Tibial artery (tissue), 4 donors: ENCODE measurements around the gene ORC5.

Source experiments
- DNase-seq, 2 donors: peaks; one replicate each; pipeline ENCODE4 v3.0.0-alpha.2; 2019
- H3K27ac ChIP-seq, 2 donors: fragments of 200-600 bp; sonication (generic) in 1 of 2; 1 replicate in 1 of 2; 2 replicates in 1 of 2; pipeline ENCODE4 v1.5.1; 2018 to 2019; ENCODE audit warnings: mild to moderate bottlenecking in 1 of 2
- H3K27me3 ChIP-seq, 2 donors: fragments of 200-600 bp; sonication (generic) in 1 of 2; one replicate each; pipeline versions ENCODE4 v1.5.1 to v1.6.0; 2016 to 2019
- H3K36me3 ChIP-seq, 3 donors: fragments of 200-600 bp; sonication (generic) in 2 of 3; one replicate each; pipeline ENCODE4 v1.5.1; 2016 to 2019; ENCODE audit warnings: mild to moderate bottlenecking in 2 of 3
- H3K4me1 ChIP-seq, 4 donors: fragments of 200-600 bp; sonication (generic) in 2 of 4; 1 replicate in 3 of 4; 2 replicates in 1 of 4; pipeline ENCODE4 v1.5.1; 2016 to 2019
- H3K4me3 ChIP-seq, 2 donors: fragments of 200-600 bp; sonication (generic) in 1 of 2; 1 replicate in 1 of 2; 2 replicates in 1 of 2; pipeline ENCODE4 v1.5.1; 2018 to 2019; ENCODE audit warnings: mild to moderate bottlenecking in 2 of 2
- H3K9me3 ChIP-seq, 3 donors: fragments of 200-600 bp; sonication (generic) in 1 of 3; one replicate each; pipeline ENCODE4 v1.5.1; 2016 to 2019
- intact Hi-C: fragments of 100-400 bp; cut with DNase I; formaldehyde crosslinking; loops from one replicate; pipeline ENCODE4 v1.15.0; 2023; ENCODE audit warnings: low total_unique reads
- TF ChIP-seq, protein P1 (sequence below), 2 experiments: fragments of 200-600 bp in 1 of 2; fragments of 450-650 bp in 1 of 2; IDR thresholded peaks; one replicate each; pipeline ENCODE4 v1.5.1; 2017 to 2019; ENCODE audit warnings: antibody characterized with exemption in 2 of 2, mild to moderate bottlenecking in 1 of 2, moderate library complexity in 1 of 2

The ORC5 gene

DNA sequence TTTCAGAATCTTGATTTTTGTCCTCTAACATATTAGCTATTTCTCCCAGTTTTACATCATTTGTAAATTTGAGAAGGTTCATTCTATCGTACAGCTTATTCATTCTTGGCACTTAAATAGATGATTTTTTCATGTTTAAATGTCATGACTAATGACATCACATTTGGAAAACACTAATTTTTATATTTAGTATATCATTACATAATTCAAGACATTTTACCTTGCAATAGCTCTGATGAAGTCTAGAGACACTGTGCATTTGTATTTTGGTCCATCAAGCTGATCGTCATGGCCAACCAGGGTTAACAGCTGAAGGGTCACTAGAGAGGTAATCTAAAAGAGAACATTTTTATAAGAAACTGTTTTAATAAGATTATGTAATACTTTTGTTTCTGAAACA lies 71.3 kb downstream of the ORC5 start:
- H3K27me3 ChIP-seq = no peaks in the 10 kb centered on the region
- TF ChIP-seq, protein P1, sequence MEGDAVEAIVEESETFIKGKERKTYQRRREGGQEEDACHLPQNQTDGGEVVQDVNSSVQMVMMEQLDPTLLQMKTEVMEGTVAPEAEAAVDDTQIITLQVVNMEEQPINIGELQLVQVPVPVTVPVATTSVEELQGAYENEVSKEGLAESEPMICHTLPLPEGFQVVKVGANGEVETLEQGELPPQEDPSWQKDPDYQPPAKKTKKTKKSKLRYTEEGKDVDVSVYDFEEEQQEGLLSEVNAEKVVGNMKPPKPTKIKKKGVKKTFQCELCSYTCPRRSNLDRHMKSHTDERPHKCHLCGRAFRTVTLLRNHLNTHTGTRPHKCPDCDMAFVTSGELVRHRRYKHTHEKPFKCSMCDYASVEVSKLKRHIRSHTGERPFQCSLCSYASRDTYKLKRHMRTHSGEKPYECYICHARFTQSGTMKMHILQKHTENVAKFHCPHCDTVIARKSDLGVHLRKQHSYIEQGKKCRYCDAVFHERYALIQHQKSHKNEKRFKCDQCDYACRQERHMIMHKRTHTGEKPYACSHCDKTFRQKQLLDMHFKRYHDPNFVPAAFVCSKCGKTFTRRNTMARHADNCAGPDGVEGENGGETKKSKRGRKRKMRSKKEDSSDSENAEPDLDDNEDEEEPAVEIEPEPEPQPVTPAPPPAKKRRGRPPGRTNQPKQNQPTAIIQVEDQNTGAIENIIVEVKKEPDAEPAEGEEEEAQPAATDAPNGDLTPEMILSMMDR (IDR thresholded peaks at IDR 0.05) = no peak
- H3K27ac ChIP-seq = no peak overlapping the region
- H3K9me3 ChIP-seq = no peaks in the 10 kb centered on the region
- intact Hi-C loops = no loop called here
- no peak for DNase-seq
- H3K4me1 ChIP-seq = no peaks in the 10 kb centered on the region
- H3K36me3 ChIP-seq = peaks cover 16 to 48% (median 36%) of the 10 kb centered on the region in 3 donors
- no peak overlapping the region for H3K4me3 ChIP-seq

- DNase-seq = no peak
- intact Hi-C loops = no loop called here
- no peaks in the 10 kb centered on the region for H3K4me1 ChIP-seq
- H3K27ac ChIP-seq = no peak overlapping the region
- H3K27me3 ChIP-seq = no peaks in the 10 kb centered on the region
- peaks cover 22 to 53% (median 41%) of the 10 kb centered on the region in 3 donors for H3K36me3 ChIP-seq
- no peak overlapping the region for H3K4me3 ChIP-seq
- TF ChIP-seq, protein P1 (IDR thresholded peaks at IDR 0.05) = no peak
- H3K9me3 ChIP-seq = no peaks in the 10 kb centered on the region
These were observed 71.9 kb downstream of the ORC5 start for GRCh38 chr7:104135760-104136558.

- Histone ChIP-seq H3K4me1 (no peaks in the 10 kb centered on the region), H3K27ac (no peak overlapping the region), H3K9me3 (no peaks in the 10 kb centered on the region), H3K36me3 (peaks cover 32 to 63% (median 61%) of the 10 kb centered on the region in 3 donors), H3K4me3 (no peak overlapping the region), H3K27me3 (no peaks in the 10 kb centered on the region)
- intact Hi-C loops = loop anchor here (2.0 kb wide), 1 partner anchor 70 kb away; no protein-coding TSS in a partner anchor
- no peak for DNase-seq
- TF ChIP-seq, protein P1 (IDR thresholded peaks at IDR 0.05) = no peak
These were observed 74.6 kb downstream of the ORC5 start for GRCh38 chr7:104133238-104133637.

- Histone ChIP-seq H3K36me3 (peaks cover 36 to 61% (median 58%) of the 10 kb centered on the region in 3 donors), H3K4me1 (no peaks in the 10 kb centered on the region), H3K27me3 (no peaks in the 10 kb centered on the region), H3K9me3 (no peaks in the 10 kb centered on the region), H3K4me3 (no peak overlapping the region), H3K27ac (no peak overlapping the region)
- TF ChIP-seq, protein P1 (IDR thresholded peaks at IDR 0.05) = no peak
- DNase-seq = no peak
- intact Hi-C loops = no loop called here
These were observed 77.1 kb downstream of the ORC5 start for GRCh38 chr7:104130726-104131125.

GRCh38 chr7:104127204-104127603 lies 80.6 kb downstream of the ORC5 start:
- Histone ChIP-seq H3K4me1 (no peaks in the 10 kb centered on the region), H3K36me3 (peaks cover 35 to 53% (median 37%) of the 10 kb centered on the region in 3 donors), H3K27me3 (no peaks in the 10 kb centered on the region), H3K27ac (no peak overlapping the region), H3K9me3 (no peaks in the 10 kb centered on the region), H3K4me3 (no peak overlapping the region)
- intact Hi-C loops = no loop called here
- TF ChIP-seq, protein P1 (IDR thresholded peaks at IDR 0.05) = no peak
- DNase-seq = no peak
